GM12875 (cell line): Measurements from ENCODE around the gene C1orf216.

Experiments
- H3K4me3 ChIP-seq: one replicate; pipeline ENCODE4 v1.5.1; 2011; ENCODE audit warnings: low read depth, low read length, control low read depth
- TF ChIP-seq, protein P1 (sequence below): IDR thresholded peaks from 2 replicates; pipeline ENCODE4 v1.5.1; 2011; ENCODE audit warnings: low read depth, mild to moderate bottlenecking, control low read depth, inconsistent platforms, low read length, moderate library complexity, borderline replicate concordance; ENCODE audit not compliant: insufficient read depth

The C1orf216 gene

DNA sequence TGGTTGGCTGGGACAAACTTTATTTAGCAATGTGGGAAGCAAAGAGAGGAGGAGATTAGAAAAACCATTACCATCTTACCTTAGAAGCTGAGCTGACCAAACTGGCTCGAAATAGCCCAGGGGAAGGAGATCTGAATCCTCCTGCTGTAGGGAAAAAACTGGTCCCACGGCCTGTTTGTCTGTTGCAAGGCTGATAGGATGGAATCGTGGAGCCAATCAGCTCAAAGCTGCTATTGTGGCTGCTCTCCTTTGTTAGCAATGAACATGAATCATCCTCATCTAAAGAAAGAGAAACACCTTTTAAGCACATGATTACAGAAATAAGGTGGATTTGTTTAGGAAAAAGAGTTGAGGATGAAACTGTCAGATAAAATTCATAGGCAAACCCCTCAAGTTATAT lies 29.6 kb upstream of the C1orf216 start:
- no peak overlapping the region for H3K4me3 ChIP-seq
- TF ChIP-seq, protein P1, sequence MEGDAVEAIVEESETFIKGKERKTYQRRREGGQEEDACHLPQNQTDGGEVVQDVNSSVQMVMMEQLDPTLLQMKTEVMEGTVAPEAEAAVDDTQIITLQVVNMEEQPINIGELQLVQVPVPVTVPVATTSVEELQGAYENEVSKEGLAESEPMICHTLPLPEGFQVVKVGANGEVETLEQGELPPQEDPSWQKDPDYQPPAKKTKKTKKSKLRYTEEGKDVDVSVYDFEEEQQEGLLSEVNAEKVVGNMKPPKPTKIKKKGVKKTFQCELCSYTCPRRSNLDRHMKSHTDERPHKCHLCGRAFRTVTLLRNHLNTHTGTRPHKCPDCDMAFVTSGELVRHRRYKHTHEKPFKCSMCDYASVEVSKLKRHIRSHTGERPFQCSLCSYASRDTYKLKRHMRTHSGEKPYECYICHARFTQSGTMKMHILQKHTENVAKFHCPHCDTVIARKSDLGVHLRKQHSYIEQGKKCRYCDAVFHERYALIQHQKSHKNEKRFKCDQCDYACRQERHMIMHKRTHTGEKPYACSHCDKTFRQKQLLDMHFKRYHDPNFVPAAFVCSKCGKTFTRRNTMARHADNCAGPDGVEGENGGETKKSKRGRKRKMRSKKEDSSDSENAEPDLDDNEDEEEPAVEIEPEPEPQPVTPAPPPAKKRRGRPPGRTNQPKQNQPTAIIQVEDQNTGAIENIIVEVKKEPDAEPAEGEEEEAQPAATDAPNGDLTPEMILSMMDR: no peak

DNA sequence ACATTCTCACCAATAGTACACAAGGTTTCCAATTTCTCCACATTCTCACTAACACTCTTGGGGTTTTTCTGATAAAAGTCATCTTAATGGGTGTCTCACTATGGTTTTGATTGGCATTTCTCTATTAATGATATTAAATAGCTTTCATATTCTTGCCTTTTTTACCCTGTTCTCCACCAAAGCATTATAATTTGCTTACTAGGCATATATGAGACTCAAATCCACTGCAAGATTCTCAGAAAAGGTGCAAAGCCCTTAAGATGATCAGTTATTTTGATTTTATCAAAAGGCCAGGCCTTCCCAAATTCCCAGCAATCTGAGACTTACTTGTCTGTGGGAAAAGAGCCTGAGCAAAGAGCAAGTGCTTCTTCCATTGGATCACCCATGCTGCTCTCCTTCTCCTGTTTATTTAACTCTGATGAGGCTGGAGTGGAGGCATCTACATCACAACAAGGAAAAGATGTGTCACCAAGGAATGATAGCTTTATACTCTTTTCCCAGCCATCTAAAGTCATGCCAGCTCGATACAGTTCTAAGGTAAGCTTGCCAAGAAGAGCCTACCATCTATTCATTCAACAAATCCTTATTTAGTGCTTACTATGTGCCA lies 26.5 kb upstream of the C1orf216 start:
- TF ChIP-seq, protein P1: no peak
- H3K4me3 ChIP-seq: no peak overlapping the region

DNA sequence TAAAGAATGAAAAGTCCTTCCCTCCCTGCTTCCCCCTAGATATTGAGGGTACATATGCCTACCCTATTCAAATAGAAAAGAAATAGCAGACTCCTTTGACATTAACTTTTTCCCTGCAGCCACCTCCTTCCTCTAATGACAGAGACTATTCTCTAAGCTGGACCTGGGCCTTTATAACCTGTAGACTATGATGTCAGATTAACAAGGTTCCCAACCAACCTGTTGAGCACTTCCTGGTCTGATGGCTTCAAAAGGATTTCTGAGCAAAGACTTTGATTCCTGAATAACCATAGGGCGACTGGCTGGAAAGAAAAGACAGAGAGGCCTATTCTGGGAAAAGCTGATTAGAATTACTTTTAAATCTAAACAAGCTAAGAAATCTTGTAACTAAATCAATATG lies 18.4 kb upstream of the C1orf216 start:
- TF ChIP-seq, protein P1: no peak
- no peak overlapping the region for H3K4me3 ChIP-seq

DNA sequence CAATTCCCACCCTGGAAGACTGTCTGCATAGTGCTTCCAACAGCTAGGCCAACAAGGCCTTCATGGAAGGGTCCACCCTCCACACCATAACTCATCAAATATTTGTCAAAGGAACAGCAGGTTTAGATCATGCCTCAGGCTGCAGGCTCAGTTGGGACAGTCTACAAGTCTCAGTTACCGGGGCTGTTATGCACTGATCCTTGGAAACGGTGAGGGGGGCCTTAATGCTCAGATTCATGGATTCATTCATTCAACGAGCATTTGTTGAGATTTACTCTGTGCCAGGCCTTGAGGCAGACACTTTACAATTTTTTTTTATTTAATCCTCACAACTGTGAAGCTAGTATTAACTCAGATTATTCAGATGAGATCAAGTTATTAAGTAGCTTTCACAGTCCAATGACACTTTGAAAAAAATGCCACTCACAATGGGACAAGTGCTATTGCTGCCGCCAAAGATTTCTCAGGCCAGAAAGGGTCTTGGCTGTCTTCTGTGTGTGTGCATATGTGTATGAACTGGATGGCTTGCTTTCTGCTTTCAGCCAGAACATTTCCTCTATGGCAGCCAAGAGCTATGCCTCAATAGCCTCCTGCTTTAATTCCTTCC lies 8.9 kb upstream of the C1orf216 start:
- H3K4me3 ChIP-seq: no peak overlapping the region
- TF ChIP-seq, protein P1: no peak

DNA sequence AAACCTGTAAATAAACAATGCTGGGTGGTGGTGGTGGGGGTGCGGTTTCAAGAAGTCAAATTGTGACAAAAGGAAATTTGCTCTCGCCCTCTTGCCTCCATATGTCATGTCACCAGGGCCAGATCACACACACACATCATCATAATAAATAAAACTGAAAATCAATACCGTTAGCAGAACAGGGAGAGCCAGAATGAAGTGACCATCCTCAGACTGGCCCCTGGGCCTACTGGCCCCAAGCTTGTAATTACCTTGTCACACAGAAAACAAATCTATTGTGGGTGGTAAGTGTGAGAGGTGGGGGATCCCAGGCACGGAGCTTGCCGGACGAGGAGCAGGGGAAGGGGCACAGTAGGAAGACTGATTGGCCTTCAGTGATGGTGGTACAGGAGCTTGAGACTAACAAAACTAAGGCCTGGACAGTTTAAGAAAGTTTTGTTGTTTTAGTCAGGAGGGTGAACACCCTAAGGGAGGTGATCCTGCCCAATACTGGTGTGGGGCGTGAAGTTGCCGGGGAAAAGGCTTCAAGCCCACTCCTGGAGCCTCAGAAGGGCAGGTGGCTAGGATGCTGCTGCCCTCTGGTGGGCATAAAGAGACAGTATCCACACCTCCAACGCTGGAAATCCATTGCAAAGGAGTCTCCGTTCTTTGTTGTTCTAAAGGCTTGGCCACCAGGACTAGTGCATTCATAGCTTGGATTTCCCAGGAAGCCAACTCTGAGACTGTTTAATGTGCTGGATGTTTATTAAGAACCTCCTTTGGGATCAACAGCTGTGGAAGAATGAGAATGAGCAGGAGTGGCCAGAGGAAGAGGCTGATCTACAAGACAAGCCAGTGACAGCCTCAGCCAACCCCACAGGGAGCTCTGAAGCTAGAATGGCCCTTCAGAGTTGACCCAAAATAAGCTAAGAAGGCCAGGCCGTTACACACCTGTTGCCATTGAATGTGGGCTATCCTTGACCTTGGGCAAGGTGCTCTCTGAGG lies 8.1 kb upstream of the C1orf216 start:
- TF ChIP-seq, protein P1: peak; percentile 85
- H3K4me3 ChIP-seq: no peak overlapping the region

DNA sequence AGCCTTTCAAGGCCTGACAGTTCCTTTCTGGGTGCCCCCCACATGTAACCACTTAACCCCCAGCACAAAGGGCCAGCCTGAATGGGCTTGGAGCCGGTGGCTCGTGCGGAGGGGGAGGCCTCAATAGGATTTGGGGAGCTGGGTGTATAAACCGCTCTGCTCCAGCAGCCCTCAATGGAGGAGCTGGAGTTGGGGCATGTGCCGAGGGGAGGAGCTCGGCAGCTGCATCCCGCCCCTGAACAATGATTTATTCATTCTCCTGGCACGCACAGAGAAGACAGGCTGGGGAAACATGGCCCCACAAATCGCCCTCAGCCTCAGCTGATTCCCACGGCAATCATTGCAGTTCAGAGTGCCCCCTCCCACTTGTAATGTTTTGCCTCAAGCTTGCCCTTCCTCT lies 6.9 kb upstream of the C1orf216 start:
- no peak overlapping the region for H3K4me3 ChIP-seq
- TF ChIP-seq, protein P1: no peak

DNA sequence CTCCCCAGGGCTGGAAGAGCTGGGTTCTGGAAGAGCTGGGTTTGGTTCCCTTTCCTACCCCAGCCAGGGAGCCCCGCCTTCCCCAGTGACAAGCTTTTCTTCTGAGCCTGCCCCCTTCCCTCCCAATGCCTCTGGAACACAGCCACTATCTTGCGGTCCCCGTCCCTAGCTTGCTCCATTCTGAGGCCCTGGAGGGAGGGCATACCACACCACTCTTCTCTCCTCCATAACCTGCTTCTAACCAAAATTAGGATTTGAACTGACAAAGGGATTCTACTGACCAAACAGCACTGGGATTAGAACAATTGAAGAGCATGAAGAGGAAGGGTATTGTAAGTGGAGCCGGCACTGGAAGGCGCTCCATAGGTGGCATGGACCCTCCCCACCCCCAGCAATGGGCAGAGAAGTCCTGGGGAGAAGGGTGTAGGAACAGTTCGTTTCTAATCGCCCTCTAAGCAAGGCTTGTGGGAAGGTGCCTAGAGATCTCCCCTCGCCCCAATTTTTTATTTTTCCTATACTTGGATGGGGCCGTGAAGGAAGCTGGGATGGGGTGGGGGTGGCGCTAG lies 690 bp downstream of the C1orf216 start:
- peak overlapping the region; percentile 92 for H3K4me3 ChIP-seq
- TF ChIP-seq, protein P1: no peak
